Cardiac septum (tissue), 1 donor: Measurements from ENCODE around the gene GPR132. TPM values are rescaled to one million over a fixed set of nuclear protein-coding genes. Genes with fewer than 3 reads are reported as not detected.
"Not testable (repeated sequence)": the region's sequence is repeated elsewhere in the genome, so short reads cannot be mapped to it uniquely, and the experiment has no call there.

Experiments
- DNase-seq: peaks from one replicate; pipeline ENCODE4 v3.0.0-alpha.2; 2020; ENCODE audit warnings: low spot score
- intact Hi-C: fragments of 100-400 bp; cut with DNase I; formaldehyde crosslinking; loops from one replicate; pipeline ENCODE4 v1.14.0; 2022
- total RNA-seq: library from RNA; stranded (reverse); fragmentation: NEBNext Ultra II Directional; extraction: Animal tissue kit (Norgen Biotek cat#: 25700); gene quantifications from one replicate; pipeline ENCODE4 v1.2.1, GENCODE V29; 2021
- donor health status: DM: no; HTN: no; CAD: no.

Gene GPR132
- total RNA-seq, 1 donor from 2014 or later, result 0.73 TPM

DNA sequence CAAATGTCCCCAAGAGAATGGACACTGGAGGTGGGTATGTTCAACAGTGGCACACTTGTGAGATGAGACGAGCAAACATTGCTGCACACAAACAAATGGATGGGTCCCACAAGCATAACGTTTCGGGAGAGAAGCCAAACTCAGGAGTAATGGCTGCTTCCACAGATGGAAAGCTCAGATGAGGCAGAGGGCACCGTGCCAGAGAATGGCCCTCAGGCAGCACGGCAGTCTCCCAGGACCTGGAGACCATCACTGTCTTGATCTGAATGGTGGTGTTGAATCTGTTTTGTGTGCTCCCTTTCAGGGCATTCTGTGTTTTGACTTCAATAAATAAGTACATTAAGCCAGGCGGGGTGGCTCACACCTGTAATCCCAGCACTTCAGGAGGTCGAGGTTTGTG lies 35.8 kb downstream of the GPR132 start:
- intact Hi-C loops, result no loop called here
- no peak for DNase-seq

DNA sequence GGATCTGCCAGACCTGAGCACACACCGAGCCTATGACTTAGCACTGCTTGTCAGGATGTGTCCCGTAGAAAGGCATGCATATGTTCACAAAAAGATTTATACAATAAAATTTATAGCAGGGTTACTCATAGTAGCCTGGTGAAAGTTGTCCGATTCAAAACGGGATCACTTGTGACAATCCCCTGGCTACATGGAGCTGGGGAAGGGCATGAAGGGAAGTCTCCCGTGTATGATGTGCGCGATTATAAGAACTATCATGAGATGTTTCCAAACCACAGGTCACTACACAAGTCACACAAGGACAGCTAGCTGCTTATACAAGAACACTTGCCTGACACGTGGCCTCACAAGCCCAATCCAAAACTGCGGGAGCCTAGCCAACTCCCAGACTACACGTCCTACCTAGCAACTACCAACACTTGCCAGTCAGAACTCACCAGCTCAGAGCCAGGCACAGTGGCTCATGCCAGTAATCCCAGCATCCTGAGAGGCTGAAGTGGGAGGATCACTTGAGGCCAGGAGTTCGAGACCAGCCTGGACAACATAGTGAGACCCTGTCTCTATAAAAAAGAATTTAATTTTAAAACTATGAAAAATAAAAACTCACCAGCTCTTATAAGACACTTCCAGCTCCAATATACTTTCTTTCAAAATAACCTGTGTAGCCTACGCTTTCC lies 36.8 kb downstream of the GPR132 start:
- intact Hi-C loops, result no loop called here
- DNase-seq, result no peak

DNA sequence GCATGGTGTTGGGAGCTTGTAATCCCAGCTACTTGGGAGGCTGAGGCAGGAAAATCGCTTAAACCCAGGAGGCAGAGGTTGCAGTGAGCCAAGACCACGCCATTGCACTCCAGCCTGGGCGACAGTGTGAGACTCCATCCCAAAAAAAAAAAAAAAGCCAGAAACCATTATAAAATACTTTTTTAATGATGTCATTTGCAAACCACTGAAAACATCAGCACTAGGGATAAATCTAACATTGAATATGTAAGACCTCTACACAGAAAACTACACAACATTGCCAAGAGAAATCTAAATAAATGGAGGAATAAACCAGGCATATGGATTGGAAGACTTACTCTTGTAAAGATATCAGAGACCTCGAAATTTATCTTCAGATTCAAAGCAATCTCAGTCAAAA lies 37.5 kb downstream of the GPR132 start:
- DNase-seq, intact Hi-C loops: not testable (repeated sequence)

DNA sequence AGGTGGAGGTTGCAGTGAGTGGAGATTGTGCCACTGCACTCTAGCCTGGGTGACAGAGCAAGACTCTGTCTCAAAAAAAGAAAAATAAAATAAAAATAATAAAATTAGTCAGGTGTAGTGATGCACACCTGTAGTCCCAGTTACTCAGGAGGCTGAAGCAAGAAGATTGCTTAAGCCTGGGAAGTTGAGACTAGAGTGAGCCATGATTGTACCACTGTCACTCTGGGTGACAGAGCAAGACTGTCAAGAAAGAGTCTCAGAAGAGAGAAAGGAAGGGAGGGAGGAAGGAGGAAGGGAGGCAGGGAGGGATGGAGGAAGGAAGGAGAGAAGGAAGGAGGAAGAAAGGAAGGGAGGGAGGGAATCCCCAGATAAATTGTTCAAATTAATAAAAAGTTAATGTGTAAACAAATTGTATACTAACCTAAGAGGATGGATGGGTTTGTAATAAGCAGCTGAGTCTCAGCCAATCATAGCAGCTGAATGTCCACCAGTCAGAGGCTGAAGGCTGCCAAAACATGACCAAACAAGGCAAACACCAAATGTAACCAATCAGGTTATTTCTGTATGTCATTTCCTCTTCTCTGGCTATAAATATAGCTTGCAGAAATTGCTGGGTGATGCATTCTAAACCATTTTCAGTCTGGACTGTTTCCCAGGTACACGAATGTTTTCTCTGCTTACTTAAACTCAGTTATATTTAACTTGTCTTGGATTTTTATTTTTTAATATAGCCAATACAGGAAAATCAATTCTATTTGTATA lies 38.2 kb downstream of the GPR132 start:
- intact Hi-C loops, result no loop called here
- no peak for DNase-seq

DNA sequence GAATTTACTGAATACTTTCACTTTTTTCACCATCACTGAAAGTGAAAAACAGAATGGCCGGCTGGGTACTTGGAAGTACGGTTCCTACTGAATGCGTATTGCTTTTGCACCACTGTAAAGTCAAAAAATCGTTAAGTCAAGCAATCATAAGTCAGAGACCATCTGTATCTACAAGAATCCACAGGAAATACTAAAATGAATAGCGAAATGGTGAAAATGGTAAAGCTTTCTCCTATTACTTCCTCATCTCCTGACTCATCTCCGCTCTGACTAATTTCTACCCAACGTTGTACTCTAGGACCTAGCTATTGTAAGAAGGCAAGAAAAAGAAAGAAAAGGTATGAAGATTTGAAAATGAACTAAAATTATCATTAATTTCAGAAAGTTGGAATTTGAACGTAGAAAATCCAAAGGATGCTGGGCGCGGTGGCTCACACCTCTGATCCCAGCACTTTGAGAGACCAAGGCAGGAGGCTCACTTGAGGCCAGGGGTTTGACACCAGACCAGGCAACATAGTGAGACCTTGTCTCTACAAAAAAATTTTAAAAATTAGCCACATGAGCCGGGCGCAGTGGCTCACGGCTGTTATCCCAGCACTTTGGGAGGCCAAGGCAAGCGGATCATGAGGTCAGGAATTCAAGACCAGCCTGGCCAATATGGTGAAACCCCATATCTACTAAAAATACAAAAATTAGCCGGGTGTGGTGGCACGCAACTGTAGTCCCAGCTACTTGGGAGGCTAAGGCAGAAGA lies 39.0 kb downstream of the GPR132 start:
- intact Hi-C loops, result no loop called here
- DNase-seq, result no peak

DNA sequence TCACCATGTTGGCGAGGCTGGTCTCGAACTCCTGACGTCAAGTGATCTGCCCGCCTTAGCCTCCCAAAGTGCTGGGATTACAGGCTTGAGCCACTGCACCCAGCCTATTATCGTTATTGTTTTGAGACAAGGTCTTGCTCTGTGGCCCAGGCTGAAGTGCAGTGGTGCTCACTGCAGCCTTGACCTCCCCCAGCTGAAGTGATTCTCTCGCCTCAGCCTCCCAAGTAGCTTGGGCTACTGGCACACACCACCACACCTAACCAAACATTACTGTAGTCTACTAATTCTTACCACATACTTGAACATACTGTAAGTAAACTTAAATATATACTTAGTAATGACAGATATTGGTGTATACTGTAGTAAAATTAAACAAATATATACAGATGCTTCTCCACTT lies 39.8 kb downstream of the GPR132 start:
- intact Hi-C loops, result no loop called here
- no peak for DNase-seq

DNA sequence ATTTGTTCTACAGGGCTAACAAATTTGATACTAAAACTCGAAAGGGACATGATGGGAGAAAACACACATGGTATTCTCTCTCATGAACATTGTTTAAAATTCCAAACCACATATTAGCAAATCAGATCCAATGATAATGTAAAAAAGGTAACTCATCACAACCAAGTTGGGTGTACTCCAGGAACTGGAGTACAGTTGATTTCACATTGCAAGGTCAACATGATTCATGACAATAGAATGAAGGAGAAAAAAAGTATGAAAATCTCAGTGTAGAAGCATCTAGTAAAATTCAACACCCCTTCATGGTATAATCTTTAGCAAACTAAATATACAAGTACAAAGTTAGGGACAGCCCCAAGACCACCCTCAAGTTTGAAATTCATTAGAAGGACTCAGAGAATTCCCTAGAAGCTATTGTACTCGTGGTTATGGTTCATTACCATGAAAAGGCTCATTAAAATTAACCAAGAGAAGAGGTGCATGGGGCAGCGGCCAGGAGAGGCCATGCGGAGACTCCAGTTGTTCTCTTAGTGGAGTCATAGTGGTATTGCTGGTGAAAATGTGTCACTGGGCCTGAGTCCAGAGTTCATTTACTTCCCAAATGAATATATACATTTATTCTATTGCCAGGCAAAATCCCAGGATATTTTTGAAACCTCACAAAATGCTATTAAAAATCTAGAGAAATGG lies 41.3 kb downstream of the GPR132 start:
- no peak for DNase-seq
- intact Hi-C loops, result no loop called here

DNA sequence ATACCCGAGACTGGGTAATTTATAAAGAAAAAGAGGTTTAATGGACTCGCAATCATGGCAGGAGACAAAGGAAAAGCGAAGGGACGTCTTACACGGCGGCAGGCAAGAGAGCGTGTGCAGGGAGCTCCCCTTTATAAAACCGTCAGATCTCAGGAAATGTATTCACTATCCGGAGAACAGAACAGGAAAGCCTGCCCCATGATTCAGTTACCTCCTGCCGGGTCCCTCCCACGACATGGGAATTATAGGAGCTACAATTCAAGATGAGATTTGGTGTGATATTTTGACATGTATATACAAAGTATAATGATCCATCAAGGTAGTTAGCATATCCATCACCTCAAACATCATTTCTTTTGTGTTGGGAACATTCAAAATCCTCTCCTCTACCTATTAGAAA lies 42.1 kb downstream of the GPR132 start:
- intact Hi-C loops, result no loop called here
- DNase-seq, result no peak

DNA sequence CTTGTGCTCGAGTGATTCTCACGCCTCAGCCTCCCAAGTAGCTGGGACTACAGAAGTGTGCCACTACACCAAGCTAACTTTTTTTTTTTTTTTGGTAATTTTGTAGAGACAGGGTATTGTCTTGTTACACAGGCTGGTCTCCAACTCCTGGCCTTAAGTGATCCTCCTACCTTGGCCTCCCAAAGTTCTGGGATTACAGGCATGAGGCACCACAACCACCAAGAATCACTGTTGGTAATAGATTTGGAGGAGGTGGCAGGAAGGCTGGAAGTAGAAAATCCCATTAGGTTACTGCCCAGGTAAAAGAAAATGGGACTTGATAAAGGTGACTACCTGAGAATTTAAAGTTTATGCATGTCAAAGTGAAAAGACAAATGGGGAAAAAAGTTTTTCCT lies 43.0 kb downstream of the GPR132 start:
- intact Hi-C loops, result no loop called here
- no peak for DNase-seq

DNA sequence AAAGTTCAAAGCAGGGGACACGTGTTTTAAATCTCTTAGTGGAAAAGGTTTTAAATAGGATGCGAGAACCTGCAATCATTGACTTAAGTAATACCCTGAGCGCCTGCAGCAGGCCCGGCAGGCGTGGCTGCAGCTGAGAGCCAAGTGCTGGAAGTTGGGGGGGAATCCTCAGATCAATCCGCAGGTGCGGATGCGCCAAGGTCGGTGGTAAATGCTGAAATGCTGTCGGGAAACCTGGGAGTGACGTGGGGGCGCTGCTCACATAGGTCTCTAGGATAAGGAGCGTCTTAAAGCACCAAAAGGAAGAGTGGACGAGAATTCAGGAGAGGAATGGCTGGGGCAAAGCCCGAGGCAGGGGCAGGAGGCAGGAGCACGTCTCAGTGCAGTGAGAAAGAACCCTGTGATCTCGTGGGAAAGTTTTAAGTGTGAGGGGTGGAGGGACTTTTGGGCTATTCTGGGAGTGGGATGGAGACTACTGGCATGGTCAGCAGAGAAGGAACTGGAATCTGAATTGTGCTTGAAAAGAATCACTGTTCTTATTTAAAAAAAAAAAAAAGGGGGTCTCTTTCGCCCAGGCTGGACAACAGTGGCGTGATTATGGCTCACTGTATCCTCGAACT lies 43.5 kb downstream of the GPR132 start:
- no peak for DNase-seq
- intact Hi-C loops, result loop anchor here (2.0 kb wide), 1 partner anchor 35 kb away; no protein-coding TSS in a partner anchor

DNA sequence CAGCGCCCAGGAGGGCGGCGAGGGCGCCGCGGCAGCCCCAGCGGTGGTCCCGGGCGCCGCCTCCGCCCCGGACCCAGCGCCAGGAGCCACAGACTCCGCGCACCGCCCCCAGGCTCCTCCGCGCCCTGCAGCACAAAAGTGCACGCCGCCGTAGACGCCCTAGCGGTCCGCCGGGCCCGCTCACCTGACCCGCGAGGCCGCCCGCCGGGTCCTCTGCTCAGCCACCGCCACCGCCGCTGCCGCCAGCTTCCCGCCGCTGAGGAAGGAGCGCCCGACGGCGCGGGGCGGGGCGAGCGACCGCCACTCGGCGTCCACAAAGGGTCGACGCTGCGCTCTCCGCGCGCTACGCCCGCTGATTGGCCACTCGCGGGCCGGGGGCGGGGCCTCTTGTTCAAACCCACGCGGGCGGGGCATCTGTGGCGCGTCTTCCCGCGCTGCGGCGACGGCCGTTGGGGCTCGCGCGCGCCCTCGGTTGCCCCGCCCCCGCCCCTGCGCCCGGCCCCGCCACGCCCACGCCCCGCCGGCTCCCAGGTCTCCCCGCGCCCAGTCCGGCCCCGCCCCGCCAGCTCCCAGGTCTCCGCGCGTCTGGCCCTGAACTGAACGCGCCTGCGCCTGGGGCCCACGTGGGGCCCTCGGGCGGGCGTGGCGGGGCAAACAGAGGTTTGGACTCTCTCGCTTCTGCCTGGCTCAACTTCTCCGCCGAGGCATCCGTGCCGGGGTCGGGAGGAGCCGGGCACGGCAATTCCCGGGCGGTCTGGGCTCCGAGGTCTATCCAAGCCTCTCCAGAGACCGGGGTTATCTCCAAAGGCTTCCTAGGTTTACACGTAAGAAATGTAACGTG lies 44.2 kb downstream of the GPR132 start, which contains the start of gene CDCA4:
CDCA4 (minus strand) TSS at position 269 of the 841 bp plus-strand sequence. CDS start 9,154 bp downstream, outside the sequence.
- peak; percentile 99 for DNase-seq
- intact Hi-C loops, result loop anchor here (2.0 kb wide), 1 partner anchor 34 kb away; no protein-coding TSS in a partner anchor

DNA sequence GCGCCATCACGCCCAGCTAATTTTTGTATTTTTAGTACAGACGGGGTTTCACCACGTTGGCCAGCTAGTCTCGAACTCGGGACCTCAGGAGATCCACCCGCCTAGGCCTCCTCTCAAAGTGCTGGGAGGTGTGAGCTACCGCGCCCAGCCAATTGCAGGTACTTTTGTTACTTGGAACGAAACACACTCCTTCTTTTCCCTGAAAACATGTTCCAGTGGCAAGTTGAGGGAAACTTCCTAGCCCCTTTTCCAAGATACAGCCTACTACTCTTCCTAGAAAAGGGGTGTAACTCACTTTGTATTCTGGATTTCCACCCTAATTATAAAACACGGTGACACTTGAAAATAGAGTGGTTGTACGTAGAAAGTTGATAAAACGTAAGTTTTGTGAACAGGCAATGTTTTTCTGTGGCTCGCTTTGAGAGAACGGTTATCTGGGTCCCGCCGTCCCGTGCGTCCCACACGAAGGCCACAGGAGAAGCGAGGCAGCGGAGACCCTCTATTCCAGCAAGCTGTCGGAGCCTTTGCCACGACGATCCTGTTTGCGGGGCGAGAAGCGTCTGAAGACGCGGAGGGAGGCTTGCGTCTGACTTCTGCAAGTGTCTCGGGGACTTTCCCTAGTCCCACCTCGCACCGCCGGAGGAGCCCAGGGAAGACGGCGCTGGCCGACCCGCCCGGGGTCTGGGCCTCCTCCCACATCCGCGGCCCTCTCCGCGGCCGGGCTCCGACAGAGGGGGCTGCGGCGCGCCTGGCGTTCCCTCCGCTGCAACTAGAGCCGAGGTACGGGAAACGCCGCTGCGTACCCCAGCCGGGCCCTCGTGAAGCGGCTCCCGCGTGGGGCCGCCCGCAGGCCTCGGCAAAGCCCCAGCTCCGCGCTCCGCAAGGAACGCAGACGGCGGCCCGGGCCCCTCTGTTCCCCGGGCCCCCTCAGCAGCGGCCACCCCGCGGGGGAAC lies 45.1 kb downstream of the GPR132 start:
- DNase-seq, result no peak
- intact Hi-C loops, result loop anchor here (2.0 kb wide), 1 partner anchor 33 kb away; no protein-coding TSS in a partner anchor

DNA sequence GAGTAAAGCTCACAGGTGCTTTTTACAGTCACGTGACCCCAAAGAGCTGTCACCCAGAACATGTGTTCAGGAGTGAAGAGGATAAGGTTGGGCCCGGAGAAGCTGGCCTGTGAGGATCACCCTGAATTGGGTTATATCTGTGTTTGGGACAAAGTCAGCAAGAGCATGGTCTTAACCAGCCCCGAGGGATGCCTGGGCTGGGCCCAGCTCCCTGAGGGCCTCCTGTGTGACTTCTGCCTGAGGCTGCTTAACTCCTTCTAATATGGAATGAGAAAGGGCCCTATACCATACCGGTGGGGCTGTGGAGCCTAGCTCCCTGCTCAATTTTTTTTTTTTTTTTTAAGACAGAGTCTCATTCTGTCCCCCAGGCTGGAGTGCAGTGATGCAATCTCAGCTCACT lies 46.8 kb downstream of the GPR132 start:
- no peak for DNase-seq
- intact Hi-C loops, result no loop called here

DNA sequence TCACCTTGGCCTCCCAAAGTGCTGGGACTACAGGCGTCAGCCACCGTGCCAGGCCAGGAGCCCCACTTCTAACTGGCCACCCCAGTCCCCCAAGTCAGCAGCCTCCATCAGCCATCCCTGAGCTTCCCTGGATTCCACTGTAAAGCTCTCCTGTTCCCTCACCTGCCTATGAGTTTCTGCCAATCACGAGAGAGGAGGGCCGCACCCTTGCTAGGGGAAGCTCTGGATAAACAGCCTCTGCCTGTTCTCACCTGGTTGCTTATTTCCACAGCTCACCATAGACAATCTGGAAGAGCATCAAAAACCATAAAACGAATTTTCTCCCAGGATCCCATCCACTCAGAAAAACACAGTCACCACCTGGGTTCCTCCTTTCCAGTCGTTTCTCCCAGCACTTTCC lies 49.3 kb downstream of the GPR132 start:
- intact Hi-C loops, result no loop called here
- no peak for DNase-seq

DNA sequence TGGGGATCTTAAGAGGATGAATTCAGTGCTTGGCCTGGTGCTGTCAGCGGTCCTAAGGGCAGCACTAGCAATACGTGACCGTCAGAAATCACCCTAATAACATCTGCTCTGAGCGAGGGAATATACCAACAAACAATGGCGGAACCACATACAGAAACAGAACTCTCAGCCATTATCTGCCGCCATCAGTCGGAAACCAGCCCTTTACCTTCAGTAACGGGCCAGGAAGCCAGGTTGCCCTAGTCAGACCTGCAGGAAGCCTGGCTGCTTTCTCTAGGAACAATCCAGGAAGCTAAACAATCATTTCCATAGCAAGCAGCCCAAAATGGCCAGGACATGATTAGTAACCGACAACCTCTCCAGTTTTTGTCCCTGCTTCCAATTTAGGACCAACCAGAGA lies 50.0 kb downstream of the GPR132 start:
- intact Hi-C loops, result no loop called here
- no peak for DNase-seq

DNA sequence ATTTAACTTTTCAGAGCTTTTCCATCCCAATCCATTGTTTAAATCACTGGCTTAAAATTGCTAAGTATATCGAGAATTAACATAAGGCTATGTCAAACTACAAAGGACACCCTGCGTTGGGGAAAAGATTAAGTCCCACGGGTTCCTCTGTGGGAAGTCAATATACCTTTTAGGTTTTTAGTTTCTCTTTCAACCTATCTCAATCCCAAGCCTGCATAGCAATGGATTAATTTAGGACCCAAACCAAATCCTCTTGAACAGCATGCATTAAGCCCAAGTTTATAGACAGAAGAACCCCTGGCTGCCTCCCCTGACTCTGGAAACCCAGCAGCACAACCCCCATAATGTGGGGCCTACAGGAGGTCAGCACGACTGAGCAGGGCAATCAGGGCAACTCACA lies 50.6 kb downstream of the GPR132 start:
- intact Hi-C loops, result no loop called here
- no peak for DNase-seq

DNA sequence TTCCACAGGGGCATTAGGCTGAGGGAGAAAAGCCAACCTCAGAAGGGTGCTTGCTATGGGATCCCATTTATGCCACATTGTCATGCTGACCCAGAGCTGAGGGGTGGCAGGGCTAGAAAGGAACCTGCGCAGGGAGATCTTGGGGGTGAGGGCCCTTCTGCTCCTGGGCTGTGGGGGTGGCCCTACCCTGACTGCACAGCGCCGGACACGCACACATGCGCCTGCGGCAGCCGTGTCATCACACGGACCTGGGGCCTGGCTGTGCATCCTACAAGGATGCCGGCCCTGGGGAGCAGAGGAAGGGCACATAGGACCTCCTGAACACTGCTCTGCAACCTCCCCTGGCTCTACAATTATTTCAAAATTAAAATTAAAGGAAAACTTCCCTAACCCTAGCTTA lies 51.2 kb downstream of the GPR132 start:
- intact Hi-C loops, result no loop called here
- no peak for DNase-seq
